Upper lobe of left lung (tissue), 4 donors: ENCODE data around the gene SZRD1.

Source experiments
- EP300 ChIP-seq, 4 donors: sonication (generic); formaldehyde crosslinking; IDR thresholded peaks; one replicate each; pipeline ENCODE4 v1.5.1; 2017; ENCODE audit warnings: antibody characterized with exemption in 4 of 4, control low read depth in 2 of 4
- POLR2A ChIP-seq, 4 donors: fragments of 450-650 bp; IDR thresholded peaks; one replicate each; pipeline ENCODE4 v1.5.1; 2016 to 2017; ENCODE audit warnings: antibody characterized with exemption in 4 of 4, mild to moderate bottlenecking in 2 of 4
- POLR2AphosphoS5 ChIP-seq, 2 donors: sonication (generic); formaldehyde crosslinking; IDR thresholded peaks; one replicate each; pipeline ENCODE4 v1.5.1; 2017; ENCODE audit warnings: antibody characterized with exemption in 2 of 2
- TF ChIP-seq, protein P1 (sequence below), 6 experiments: fragments of 450-650 bp in 4 of 6; fragments of 200-600 bp in 2 of 6; sonication (generic) in 2 of 6; IDR thresholded peaks; one replicate each; pipeline ENCODE4 v1.5.1; 2016 to 2019; ENCODE audit warnings: antibody characterized with exemption in 6 of 6

DNA sequence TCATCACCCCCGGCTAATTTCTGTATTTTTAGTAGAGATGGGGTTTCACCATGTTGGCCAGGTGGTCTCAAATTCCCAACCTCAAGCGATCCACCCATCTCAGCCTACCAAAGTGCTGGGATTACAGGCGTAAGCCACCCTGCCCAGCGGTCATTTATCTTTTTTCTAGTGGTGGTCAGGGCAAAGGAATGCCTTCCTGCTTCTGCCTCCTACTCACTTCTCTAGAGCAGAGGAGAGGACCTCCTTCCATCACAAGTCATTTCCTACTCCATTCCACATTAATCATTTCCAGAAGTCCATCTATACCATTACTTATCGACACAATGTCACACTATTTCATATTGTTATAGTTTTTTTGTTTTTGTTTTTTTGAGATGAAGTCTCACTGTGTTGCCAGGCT lies 28.1 kb upstream of the SZRD1 start:
- TF ChIP-seq EP300 (IDR thresholded peaks at IDR 0.05) (no peak), POLR2A (IDR thresholded peaks at IDR 0.05) (no peak), POLR2AphosphoS5 (IDR thresholded peaks at IDR 0.05) (no peak)
- TF ChIP-seq, protein P1, sequence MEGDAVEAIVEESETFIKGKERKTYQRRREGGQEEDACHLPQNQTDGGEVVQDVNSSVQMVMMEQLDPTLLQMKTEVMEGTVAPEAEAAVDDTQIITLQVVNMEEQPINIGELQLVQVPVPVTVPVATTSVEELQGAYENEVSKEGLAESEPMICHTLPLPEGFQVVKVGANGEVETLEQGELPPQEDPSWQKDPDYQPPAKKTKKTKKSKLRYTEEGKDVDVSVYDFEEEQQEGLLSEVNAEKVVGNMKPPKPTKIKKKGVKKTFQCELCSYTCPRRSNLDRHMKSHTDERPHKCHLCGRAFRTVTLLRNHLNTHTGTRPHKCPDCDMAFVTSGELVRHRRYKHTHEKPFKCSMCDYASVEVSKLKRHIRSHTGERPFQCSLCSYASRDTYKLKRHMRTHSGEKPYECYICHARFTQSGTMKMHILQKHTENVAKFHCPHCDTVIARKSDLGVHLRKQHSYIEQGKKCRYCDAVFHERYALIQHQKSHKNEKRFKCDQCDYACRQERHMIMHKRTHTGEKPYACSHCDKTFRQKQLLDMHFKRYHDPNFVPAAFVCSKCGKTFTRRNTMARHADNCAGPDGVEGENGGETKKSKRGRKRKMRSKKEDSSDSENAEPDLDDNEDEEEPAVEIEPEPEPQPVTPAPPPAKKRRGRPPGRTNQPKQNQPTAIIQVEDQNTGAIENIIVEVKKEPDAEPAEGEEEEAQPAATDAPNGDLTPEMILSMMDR (IDR thresholded peaks at IDR 0.05), result no peak
